Measurements from ENCODE around the gene LRP1B.
"Not testable (repeated sequence)": the region's sequence is repeated elsewhere in the genome, so short reads cannot be mapped to it uniquely, and the experiment has no call there.

The LRP1B gene

GRCh38 chr2:140972724-140973123, 1158.1 kb downstream of the LRP1B start:
- CTCF ChIA-PET: no interaction called here
- no peak for TF ChIP-seq CTCF (IDR thresholded peaks at IDR 0.05; ENCODE audit: control extremely low read depth, extremely low read depth, low read depth, missing control alignments)
- no peak for DNase-seq (ENCODE audit: extremely low spot score)
- POLR2A ChIA-PET: no interaction called here

GRCh38 chr2:140964324-140964723, 1166.5 kb downstream of the LRP1B start:
- POLR2A ChIA-PET; DNase-seq (ENCODE audit: extremely low spot score); CTCF ChIA-PET: not testable (repeated sequence)

- DNase-seq (ENCODE audit: extremely low spot score): no peak
- no peak for TF ChIP-seq CTCF (IDR thresholded peaks at IDR 0.05; ENCODE audit: control extremely low read depth, extremely low read depth, low read depth, missing control alignments)
- ChIA-PET POLR2A (no interaction called here), CTCF (no interaction called here)
Measured at GRCh38 chr2:140949932-140950331, 1180.9 kb downstream of the LRP1B start.

GRCh38 chr2:140947236-140947635, 1183.6 kb downstream of the LRP1B start:
- POLR2A ChIA-PET: no interaction called here
- DNase-seq (ENCODE audit: extremely low spot score): no peak
- CTCF ChIA-PET: no interaction called here
- no peak for TF ChIP-seq CTCF (IDR thresholded peaks at IDR 0.05; ENCODE audit: control extremely low read depth, extremely low read depth, low read depth, missing control alignments)

- ChIA-PET POLR2A (no interaction called here), CTCF (no interaction called here)
- TF ChIP-seq CTCF (IDR thresholded peaks at IDR 0.05; ENCODE audit: control extremely low read depth, extremely low read depth, low read depth, missing control alignments): no peak
- DNase-seq (ENCODE audit: extremely low spot score): no peak
Measured at GRCh38 chr2:140943867-140944266, 1186.9 kb downstream of the LRP1B start.

- TF ChIP-seq CTCF (IDR thresholded peaks at IDR 0.05; ENCODE audit: control extremely low read depth, extremely low read depth, low read depth, missing control alignments): no peak
- ChIA-PET CTCF (no interaction called here), POLR2A (no interaction called here)
- no peak for DNase-seq (ENCODE audit: extremely low spot score)
Measured at GRCh38 chr2:140942284-140942683, 1188.5 kb downstream of the LRP1B start.

GRCh38 chr2:140929849-140930248, 1201.0 kb downstream of the LRP1B start:
- no peak for TF ChIP-seq CTCF (IDR thresholded peaks at IDR 0.05; ENCODE audit: control extremely low read depth, extremely low read depth, low read depth, missing control alignments)
- DNase-seq (ENCODE audit: extremely low spot score): no peak
- CTCF ChIA-PET: interaction anchor here (1.2 kb wide), 1 partner anchor 9 kb away, joined by 4 read pairs; no protein-coding TSS in a partner anchor

More at GRCh38 chr2:140929849-140930248, 1201.0 kb downstream of the LRP1B start:
- POLR2A ChIA-PET: no interaction called here

Data from GM10248 (cell line).